SK-N-SH (cell line): ENCODE measurements around the gene COL1A2. TPM values are rescaled to one million over a fixed set of nuclear protein-coding genes. Genes with fewer than 3 reads are reported as not detected.
A peak's percentile ranks its signal among the peaks of the same experiment; 100 is the strongest.

Experiments used
- CTCF ChIA-PET: fragments of 300-600, 350-600 bp; formaldehyde crosslinking; extraction: SDS; loops from one replicate; lab custom pipeline; 2021; lab: Yijun Ruan, JAX
- POLR2A ChIA-PET: fragments of 350-600 bp; sonication (Branson Sonifier 250); formaldehyde crosslinking; extraction: SDS; loops from one replicate; lab custom pipeline; 2020; ENCODE audit warnings: antibody characterized with exemption, inconsistent platforms; lab: Yijun Ruan, JAX
- DNase-seq: peaks from one replicate; pipeline ENCODE4 v3.0.0; 2012
- H2AFZ ChIP-seq: fragments of 200-600 bp; sonication (generic); 2 replicates; pipeline ENCODE4 v1.8.1; 2016; ENCODE audit warnings: antibody characterized with exemption, mild to moderate bottlenecking, low read depth
- H3F3A ChIP-seq: fragments of 200-600 bp; sonication (generic); replicated peaks from 2 replicates; pipeline ENCODE3; 2016; ENCODE audit warnings: antibody characterized with exemption, mild to moderate bottlenecking; ENCODE audit not compliant: insufficient read depth
- H3K27ac ChIP-seq, 2 experiments: fragments of 200-500 bp in 1 of 2; fragments of 200-600 bp in 1 of 2; sonication (Bioruptor generic) in 1 of 2; sonication (generic), shearing (Covaris generic) in 1 of 2; 2 replicates each; pipeline versions ENCODE4 v1.5.1 to v1.6.1; 2014 to 2016; ENCODE audit warnings: low read depth in 2 of 2, inconsistent platforms in 1 of 2, low read length in 1 of 2, mild to moderate bottlenecking in 1 of 2, mixed read lengths in 1 of 2
- H3K27me3 ChIP-seq: fragments of 200-600 bp; sonication (generic), shearing (Covaris generic); 2 replicates; pipeline ENCODE4 v1.6.1; 2016; ENCODE audit warnings: mixed run types; ENCODE audit not compliant: insufficient read depth
- H3K36me3 ChIP-seq, 2 experiments: fragments of 200-500 bp in 1 of 2; fragments of 200-600 bp in 1 of 2; sonication (Bioruptor generic) in 1 of 2; sonication (generic) in 1 of 2; replicated peaks in 1 of 2; 2 replicates each; pipeline versions ENCODE3 to v1.5.1; 2014 to 2016; ENCODE audit warnings: low read length in 1 of 2, mild to moderate bottlenecking in 1 of 2; ENCODE audit not compliant: insufficient read depth in 2 of 2, control insufficient read depth in 1 of 2
- H3K4me1 ChIP-seq, 2 experiments: fragments of 200-500 bp in 1 of 2; fragments of 200-600 bp in 1 of 2; sonication (Bioruptor generic) in 1 of 2; sonication (generic), shearing (Covaris generic) in 1 of 2; 2 replicates each; pipeline versions ENCODE4 v1.5.1 to v1.6.1; 2014 to 2016; ENCODE audit warnings: low read depth in 1 of 2, low read length in 1 of 2, mixed run types in 1 of 2; ENCODE audit not compliant: insufficient read depth in 2 of 2, control insufficient read depth in 1 of 2
- H3K4me2 ChIP-seq: fragments of 200-600 bp; sonication (generic), shearing (Covaris generic); 2 replicates; pipeline ENCODE4 v1.6.1; 2017; ENCODE audit warnings: mixed run types
- H3K4me3 ChIP-seq, 2 experiments: fragments of 200-500 bp in 1 of 2; fragments of 200-600 bp in 1 of 2; sonication (Bioruptor generic) in 1 of 2; sonication (generic), shearing (Covaris generic) in 1 of 2; 2 replicates each; pipeline versions ENCODE4 v1.5.1 to v1.8.1; 2014 to 2016; ENCODE audit warnings: low read depth in 2 of 2, inconsistent platforms in 1 of 2, low read length in 1 of 2, mild to moderate bottlenecking in 1 of 2, mixed read lengths in 1 of 2, moderate library complexity in 1 of 2
- H3K79me2 ChIP-seq: fragments of 200-600 bp; sonication (generic); 2 replicates; pipeline ENCODE4 v1.8.1; 2017; ENCODE audit warnings: mild to moderate bottlenecking; ENCODE audit not compliant: insufficient read depth
- H3K9ac ChIP-seq: fragments of 200-600 bp; sonication (generic); 2 replicates; pipeline ENCODE4 v1.6.1; 2017; ENCODE audit warnings: mixed run types
- H3K9me2 ChIP-seq: fragments of 200-600 bp; sonication (generic); 2 replicates; pipeline ENCODE4 v1.6.1; 2017; ENCODE audit warnings: mixed run types
- H3K9me3 ChIP-seq: fragments of 200-600 bp; sonication (generic); 2 replicates; pipeline ENCODE4 v1.6.1; 2017; ENCODE audit warnings: mixed run types, mild to moderate bottlenecking, moderate library complexity
- H4K20me1 ChIP-seq: fragments of 200-600 bp; sonication (generic); 2 replicates; pipeline ENCODE4 v1.6.1; 2017; ENCODE audit warnings: mild to moderate bottlenecking, mixed run types; ENCODE audit not compliant: insufficient read depth
- CHD2 ChIP-seq: fragments of 150-350 bp; IDR thresholded peaks from 2 replicates; pipeline ENCODE4 v1.6.1; 2018; ENCODE audit warnings: low read length; ENCODE audit not compliant: partially characterized antibody
- ELF1 ChIP-seq: IDR thresholded peaks from 2 replicates; pipeline ENCODE4 v1.4.0; 2012
- EP300 ChIP-seq, 2 experiments: IDR thresholded peaks; 2 replicates each; pipeline versions ENCODE4 v1.4.0 to v1.6.1; 2012; ENCODE audit warnings: borderline replicate concordance in 1 of 2, low read depth in 1 of 2, low read length in 1 of 2
- NFIC ChIP-seq: IDR thresholded peaks from 2 replicates; pipeline ENCODE4 v1.4.0; 2012; ENCODE audit warnings: borderline replicate concordance
- PBX3 ChIP-seq: IDR thresholded peaks from 2 replicates; pipeline ENCODE4; 2012
- POLR2AphosphoS5 ChIP-seq: IDR thresholded peaks from 2 replicates; pipeline ENCODE4 v1.6.1; 2012; ENCODE audit warnings: low read depth, low read length
- RCOR1 ChIP-seq: fragments of 150-350 bp; IDR thresholded peaks from 2 replicates; pipeline ENCODE4 v1.6.1; 2017; ENCODE audit warnings: antibody characterized with exemption, low read length
- RXRA ChIP-seq: IDR thresholded peaks from 2 replicates; pipeline ENCODE4 v1.4.0; 2012; ENCODE audit warnings: low read depth, mild to moderate bottlenecking, borderline replicate concordance
- SIN3A ChIP-seq: IDR thresholded peaks from 2 replicates; pipeline ENCODE4 v1.6.1; 2012; ENCODE audit warnings: low read depth, mild to moderate bottlenecking, low read length, moderate library complexity, borderline replicate concordance
- SMC3 ChIP-seq: IDR thresholded peaks from 2 replicates; pipeline ENCODE4 v1.6.1; 2012; ENCODE audit warnings: low read depth, low read length, improper control_type of control experiment
- TCF12 ChIP-seq: IDR thresholded peaks from 2 replicates; pipeline ENCODE4 v1.4.0; 2012
- TEAD4 ChIP-seq: IDR thresholded peaks from 2 replicates; pipeline ENCODE4 v1.4.0; 2012; ENCODE audit warnings: mild to moderate bottlenecking, borderline replicate concordance; ENCODE audit not compliant: insufficient read depth
- YY1 ChIP-seq: IDR thresholded peaks from 2 replicates; pipeline ENCODE4 v1.4.0; 2012; ENCODE audit warnings: low read depth, mild to moderate bottlenecking
- WGBS: methylation state at CpG from one replicate; pipeline ENCODE4 v1.1.6; 2017; ENCODE audit warnings: low lambda C conversion rate; 5-methylcytosine and 5-hydroxymethylcytosine counted together
- polyA plus RNA-seq, 3 experiments: library from polyadenylated mRNA; depleted of rRNA; stranded (reverse); fragments of >200 nt; gene quantifications; 2 replicates each; pipeline ENCODE4 v1.2.3, GENCODE V29; 2012

Gene COL1A2
- polyA plus RNA-seq, 1 of the 3 experiments (the other 2 are of a cell fraction) = 11.4 TPM

DNA sequence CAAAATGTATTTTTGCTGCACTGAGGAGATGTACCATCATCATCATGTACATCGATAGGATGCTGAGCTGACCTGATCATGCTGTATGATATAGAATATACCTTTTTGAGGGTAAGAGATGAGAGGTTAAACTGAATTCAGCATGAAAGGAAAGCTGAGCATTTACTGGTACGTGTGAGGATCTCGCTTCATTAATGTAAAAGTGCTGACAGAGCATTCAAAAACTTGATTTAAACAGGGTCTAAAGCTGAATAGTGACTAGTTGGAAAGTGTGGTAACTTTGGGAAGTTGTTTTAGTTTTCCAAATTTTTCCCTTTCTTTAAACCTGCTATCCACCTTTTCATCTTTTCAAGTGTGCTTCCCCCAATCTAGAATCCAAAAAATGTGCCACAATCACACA is 28.5 kb upstream of the COL1A2 start:
- peaks cover 0 to 22% of the 10 kb centered on the region in 2 experiments for H3K36me3 ChIP-seq
- no peaks in the 10 kb centered on the region for H3K79me2 ChIP-seq
- H2AFZ ChIP-seq = no peak overlapping the region
- TF ChIP-seq SMC3 (no peak), TEAD4 (no peak), POLR2AphosphoS5 (no peak), ELF1 (no peak), CHD2 (no peak), SIN3A (no peak), YY1 (no peak)
- no peak for DNase-seq
- H3K9ac ChIP-seq = no peak overlapping the region
- H3K4me2 ChIP-seq = peak overlapping the region; percentile 52; the same call in 1 of the 2 replicates
- WGBS = 96% methylated on average over 3 of the region's 3 CpGs
- CTCF ChIA-PET = interaction anchor here (0.7 to 1.2 kb wide), 4 partner anchors 16 to 77 kb away, joined by 3 to 4 read pairs (median 3); no protein-coding TSS in a partner anchor
- H3K9me2 ChIP-seq = no peaks in the 10 kb centered on the region
- peaks cover 35 to 39% of the 10 kb centered on the region in 2 experiments for H3K4me1 ChIP-seq
- H3K4me3 ChIP-seq = no peak overlapping the region
- no peaks in the 10 kb centered on the region for H3K9me3 ChIP-seq
- POLR2A ChIA-PET = no interaction called here
- peak overlapping the region; percentile 96 to 100; a peak in 3 of 4 replicates for H3K27ac ChIP-seq
- no peaks in the 10 kb centered on the region for H3K27me3 ChIP-seq
- H3F3A ChIP-seq = peaks cover 54% of the 10 kb centered on the region
- no peaks in the 10 kb centered on the region for H4K20me1 ChIP-seq

- H3K4me2 ChIP-seq = peak overlapping the region; percentile 52
These were observed 27.9 kb upstream of the COL1A2 start for GRCh38 chr7:94366832-94367231.

More at GRCh38 chr7:94366832-94367231, 27.9 kb upstream of the COL1A2 start:
- TF ChIP-seq SMC3 = no peak
- peak; percentile 75; the same call in 1 of the 2 replicates for TF ChIP-seq RXRA
- peak; percentile 61; the same call in 1 of the 2 replicates for TF ChIP-seq TCF12
- TF ChIP-seq EP300 (IDR thresholded peaks at IDR 0.05; ENCODE audit: borderline replicate concordance in 1 of 2, low read depth in 1 of 2, low read length in 1 of 2) = peak in 1 of 2 experiments; percentile 45; a peak in 1 of 4 replicates
- TF ChIP-seq YY1 = no peak
- TF ChIP-seq CHD2 = no peak
- TF ChIP-seq NFIC = peak; percentile 68; the same call in 1 of the 2 replicates
- peak; percentile 49; the same call in 1 of the 2 replicates for TF ChIP-seq PBX3
- TF ChIP-seq POLR2AphosphoS5 = no peak
- no peak for TF ChIP-seq RCOR1
- TF ChIP-seq, all 33 proteins: peak for 5
- ChIA-PET POLR2A (no interaction called here), CTCF (interaction anchor here (1.2 to 2.6 kb wide), 3 partner anchors 13 to 70 kb away, joined by 3 to 11 read pairs (median 8); partner anchors contain the start of gene COL1A2)
- Histone ChIP-seq H3K4me1 (peaks cover 35 to 39% of the 10 kb centered on the region in 2 experiments), H3K9me2 (no peaks in the 10 kb centered on the region), H3F3A (peaks cover 54% of the 10 kb centered on the region), H3K9ac (no peak overlapping the region), H3K27ac (peak overlapping the region; percentile 96 to 100), H2AFZ (no peak overlapping the region), H3K36me3 (peaks cover 0 to 22% of the 10 kb centered on the region in 2 experiments), H3K4me3 (no peak overlapping the region), H3K79me2 (no peaks in the 10 kb centered on the region), H3K27me3 (no peaks in the 10 kb centered on the region), H4K20me1 (no peaks in the 10 kb centered on the region), H3K9me3 (no peaks in the 10 kb centered on the region)
- WGBS = 87% methylated on average over 4 of the region's 4 CpGs
- DNase-seq = no peak
